ENCODE results near the gene PDE4B.
"Not testable (repeated sequence)": the region's sequence is repeated elsewhere in the genome, so short reads cannot be mapped to it uniquely, and the experiment has no call there.

The PDE4B gene

GRCh38 chr1:66134004-66134403 lies 341.3 kb downstream of the PDE4B start:
- no peak for DNase-seq (ENCODE audit: low read depth in 2 of 2)

DNA sequence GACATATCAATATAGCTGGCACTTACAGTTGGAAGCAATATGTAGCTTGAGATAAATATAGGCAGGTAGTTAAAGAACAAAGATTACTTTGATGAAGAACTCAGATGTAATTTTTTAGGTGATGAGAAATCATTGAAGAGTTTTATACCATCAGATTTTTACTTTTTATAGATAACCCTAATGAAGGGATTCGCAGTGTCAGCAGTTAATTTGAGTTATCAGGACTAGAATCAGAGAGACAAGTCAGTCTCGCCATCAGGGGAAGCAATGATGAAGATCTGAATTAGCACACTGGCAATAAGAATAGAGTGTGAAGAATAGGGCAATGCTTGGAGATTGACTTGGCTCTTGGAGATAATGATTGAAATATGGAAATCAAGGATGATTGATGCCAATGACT lies 342.5 kb downstream of the PDE4B start:
- DNase-seq (ENCODE audit: low read depth in 2 of 2): no peak

DNA sequence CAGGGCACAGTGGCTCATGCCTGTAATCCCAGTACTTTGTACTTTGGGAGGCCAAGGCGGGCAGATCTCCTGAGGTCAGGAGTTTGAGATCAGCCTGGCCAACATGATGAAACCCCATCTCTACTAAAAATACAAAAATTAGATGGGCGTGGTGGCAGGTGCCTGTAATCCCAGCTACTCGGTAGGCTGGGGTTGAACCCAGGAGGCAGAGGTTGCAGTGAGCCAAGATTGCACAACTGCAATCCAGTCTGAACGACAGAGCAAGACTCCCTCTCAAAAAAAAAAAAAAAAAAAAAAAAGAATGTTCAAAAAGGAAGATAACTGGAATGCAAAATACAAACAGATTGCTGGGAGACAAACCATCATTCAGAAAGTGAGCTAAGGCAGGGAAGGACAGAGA lies 343.7 kb downstream of the PDE4B start:
- not testable (repeated sequence) for DNase-seq (ENCODE audit: low read depth in 2 of 2)

DNA sequence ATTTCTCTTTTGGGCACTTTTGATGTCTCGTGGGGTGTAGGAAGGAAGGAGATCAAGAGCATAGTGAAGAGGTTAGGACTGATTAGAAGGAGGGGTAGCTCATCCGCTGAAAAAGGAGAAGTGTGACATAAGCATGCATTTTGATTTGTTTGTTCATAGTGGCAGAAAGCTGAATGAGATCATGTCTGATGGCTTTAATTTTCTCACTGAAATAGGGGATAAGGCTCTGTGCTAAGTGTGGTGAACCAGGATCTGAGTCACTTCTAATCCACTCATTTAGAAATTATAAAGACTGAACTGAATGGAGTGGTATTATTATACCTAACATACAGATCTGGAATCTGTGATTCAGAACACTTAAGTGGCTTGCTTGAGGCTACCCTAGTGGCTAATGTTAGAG lies 344.5 kb downstream of the PDE4B start:
- no peak for DNase-seq (ENCODE audit: low read depth in 2 of 2)

GRCh38 chr1:66138613-66139012 lies 345.9 kb downstream of the PDE4B start:
- no peak for DNase-seq (ENCODE audit: low read depth in 2 of 2)

- DNase-seq (ENCODE audit: low read depth in 2 of 2): no peak
Measured at GRCh38 chr1:66140072-66140471, 347.4 kb downstream of the PDE4B start.

DNA sequence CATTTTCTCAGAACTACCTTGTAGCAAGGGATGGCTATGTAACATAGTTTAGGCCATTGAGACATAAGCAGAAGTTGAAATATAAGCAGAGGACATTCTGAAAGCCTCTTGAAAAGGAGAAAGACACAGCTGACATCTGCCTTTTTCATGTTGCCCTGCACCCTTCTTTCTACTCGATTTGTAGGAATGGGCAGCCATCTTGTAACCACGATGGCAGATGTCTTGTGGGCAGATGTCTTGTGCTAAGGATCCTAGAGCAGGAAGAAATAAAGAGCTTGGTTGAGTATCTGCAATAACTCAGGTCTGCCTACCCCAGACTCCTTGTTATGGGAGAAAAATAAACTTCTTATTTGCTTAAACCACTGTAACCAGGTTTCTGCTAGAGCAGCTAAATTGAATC lies 351.0 kb downstream of the PDE4B start:
- DNase-seq (ENCODE audit: low read depth in 2 of 2): no peak

- DNase-seq (ENCODE audit: low read depth in 2 of 2): no peak
Measured at GRCh38 chr1:66147226-66147835, 354.6 kb downstream of the PDE4B start.

DNA sequence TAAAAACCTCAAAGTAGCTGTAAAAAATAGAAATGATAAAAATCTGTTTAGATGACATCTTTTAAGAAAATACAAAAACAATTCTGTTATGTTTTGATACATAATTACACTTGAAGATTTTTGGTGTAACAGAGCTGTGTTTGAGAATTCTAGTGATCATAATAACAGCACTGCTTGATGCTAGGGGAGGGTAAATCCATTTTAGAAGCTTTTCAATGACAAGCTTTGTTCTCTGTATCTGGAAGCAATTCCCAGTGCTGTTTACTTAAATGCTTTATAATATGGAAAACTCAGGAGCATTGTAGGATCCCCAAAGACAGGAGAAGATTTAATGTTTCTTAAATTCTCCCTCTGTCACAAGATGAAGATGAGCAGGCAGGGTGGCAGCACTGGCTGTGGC lies 359.3 kb downstream of the PDE4B start:
- DNase-seq (ENCODE audit: low read depth in 2 of 2): no peak

DNA sequence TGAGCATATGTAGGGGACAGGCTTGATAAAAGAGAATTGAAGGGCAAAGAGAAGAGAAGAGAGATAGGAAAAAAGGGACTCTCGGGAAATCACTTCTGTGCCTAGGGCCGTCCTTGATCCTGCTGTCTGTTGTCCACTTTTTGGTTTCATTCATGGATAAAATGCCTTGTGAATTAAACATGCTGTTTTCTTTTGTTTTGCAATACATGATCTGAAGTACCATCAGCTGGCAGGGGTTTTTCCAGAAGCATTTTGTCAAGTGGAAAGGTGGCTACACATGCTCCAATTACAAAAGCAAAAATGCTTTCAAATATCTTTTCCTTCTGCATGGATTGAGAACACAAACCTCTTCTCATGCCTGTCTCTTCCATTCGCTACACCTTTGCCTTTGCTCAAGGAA lies 361.7 kb downstream of the PDE4B start:
- DNase-seq (ENCODE audit: low read depth in 2 of 2): no peak

DNA sequence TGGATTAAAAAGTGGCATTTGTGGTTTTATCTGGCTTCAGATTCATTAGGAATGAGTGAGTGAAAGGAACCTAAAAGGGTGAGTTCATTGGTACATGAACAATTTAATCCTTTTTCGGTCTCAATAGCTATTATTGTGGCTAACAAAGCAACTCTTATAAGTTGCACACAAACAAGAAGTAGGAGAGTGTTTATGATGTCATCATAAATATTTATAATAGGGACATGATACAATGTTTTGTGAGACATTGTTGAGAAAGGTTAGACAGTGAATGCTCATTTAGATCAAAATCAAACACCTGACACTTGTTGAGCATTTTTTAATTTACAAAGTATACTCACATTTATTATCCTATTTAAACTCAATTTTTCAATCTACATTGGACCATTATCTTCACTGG lies 363.4 kb downstream of the PDE4B start:
- no peak for DNase-seq (ENCODE audit: low read depth in 2 of 2)

- no peak for DNase-seq (ENCODE audit: low read depth in 2 of 2)
Measured at GRCh38 chr1:66159800-66160199, 367.1 kb downstream of the PDE4B start.

- no peak for DNase-seq (ENCODE audit: low read depth in 2 of 2)
Measured at GRCh38 chr1:66160719-66161118, 368.0 kb downstream of the PDE4B start.

DNA sequence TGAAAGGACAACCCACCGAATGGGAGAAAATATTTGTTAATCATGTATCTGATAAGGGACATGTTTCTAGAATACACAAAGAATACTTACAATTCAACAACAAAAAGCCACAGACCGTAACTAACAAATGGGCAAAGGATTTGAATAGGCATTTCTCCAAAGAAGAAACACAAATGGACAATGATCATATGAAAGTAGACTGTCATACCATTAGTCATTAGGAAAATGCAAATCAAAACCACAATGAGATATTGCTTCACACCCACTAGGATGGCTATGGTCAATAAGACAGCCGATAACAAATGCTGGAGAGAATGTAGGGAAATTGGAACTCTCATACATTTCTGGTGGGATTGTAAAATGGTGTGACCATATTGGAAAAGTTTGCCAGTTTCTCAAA lies 374.1 kb downstream of the PDE4B start:
- no peak for DNase-seq (ENCODE audit: low read depth in 2 of 2)

GRCh38 chr1:66167267-66167666 lies 374.6 kb downstream of the PDE4B start:
- no peak for DNase-seq (ENCODE audit: low read depth in 2 of 2)

- DNase-seq (ENCODE audit: low read depth in 2 of 2): no peak
Measured at GRCh38 chr1:66168467-66168887, 375.8 kb downstream of the PDE4B start.

- no peak for DNase-seq (ENCODE audit: low read depth in 2 of 2)
Measured at GRCh38 chr1:66168948-66169671, 376.4 kb downstream of the PDE4B start.

DNA sequence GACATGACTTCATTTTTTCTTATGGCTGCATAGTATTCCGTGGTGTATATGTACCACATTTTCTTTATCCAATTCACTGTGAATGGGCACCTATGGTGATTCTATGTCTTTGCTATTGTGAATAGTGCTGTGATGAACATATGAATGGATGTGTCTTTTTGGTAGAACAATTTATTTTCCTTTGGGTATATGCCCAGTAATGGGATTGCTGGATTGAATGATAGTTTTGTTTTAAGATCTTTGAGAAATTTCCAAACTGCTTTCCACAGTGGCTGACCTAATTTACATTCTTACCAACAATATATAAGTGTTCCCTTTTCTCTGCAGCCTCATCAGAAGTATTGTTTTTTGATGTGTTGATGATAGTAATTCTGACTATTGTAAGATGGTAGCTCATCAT lies 379.6 kb downstream of the PDE4B start:
- no peak for DNase-seq (ENCODE audit: low read depth in 2 of 2)

DNA sequence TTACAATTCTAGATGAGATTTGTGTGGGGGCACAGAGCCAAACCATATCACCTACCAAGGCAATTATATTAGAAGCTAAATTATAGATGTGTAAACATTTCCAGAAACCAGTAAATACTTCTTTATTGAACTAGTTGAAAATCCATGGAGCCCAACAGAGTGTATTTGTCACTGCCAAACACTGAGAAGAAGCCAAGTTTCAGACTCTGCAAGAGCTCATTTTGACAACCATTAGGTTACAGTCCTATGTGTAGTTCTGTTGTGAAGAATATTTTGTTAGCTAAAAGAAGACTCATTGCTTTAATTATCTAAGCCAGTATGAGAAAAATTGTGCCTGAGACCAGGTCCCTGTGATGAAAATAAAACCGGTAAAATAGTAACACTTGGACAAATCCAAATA lies 382.4 kb downstream of the PDE4B start:
- no peak for DNase-seq (ENCODE audit: low read depth in 2 of 2)

GRCh38 chr1:66175581-66175980 lies 382.9 kb downstream of the PDE4B start:
- DNase-seq (ENCODE audit: low read depth in 2 of 2): no peak

- no peak for DNase-seq (ENCODE audit: low read depth in 2 of 2)
Measured at GRCh38 chr1:66176012-66176715, 383.5 kb downstream of the PDE4B start.

- no peak for DNase-seq (ENCODE audit: low read depth in 2 of 2)
Measured at GRCh38 chr1:66176832-66177231, 384.1 kb downstream of the PDE4B start.

GRCh38 chr1:66177510-66177909 lies 384.8 kb downstream of the PDE4B start:
- no peak for DNase-seq (ENCODE audit: low read depth in 2 of 2)
